ENCODE data around the gene ADGRF1. TPM values are rescaled to one million over a fixed set of nuclear protein-coding genes. Genes with fewer than 3 reads are reported as not detected.

Gene ADGRF1
- not detected for total RNA-seq

DNA sequence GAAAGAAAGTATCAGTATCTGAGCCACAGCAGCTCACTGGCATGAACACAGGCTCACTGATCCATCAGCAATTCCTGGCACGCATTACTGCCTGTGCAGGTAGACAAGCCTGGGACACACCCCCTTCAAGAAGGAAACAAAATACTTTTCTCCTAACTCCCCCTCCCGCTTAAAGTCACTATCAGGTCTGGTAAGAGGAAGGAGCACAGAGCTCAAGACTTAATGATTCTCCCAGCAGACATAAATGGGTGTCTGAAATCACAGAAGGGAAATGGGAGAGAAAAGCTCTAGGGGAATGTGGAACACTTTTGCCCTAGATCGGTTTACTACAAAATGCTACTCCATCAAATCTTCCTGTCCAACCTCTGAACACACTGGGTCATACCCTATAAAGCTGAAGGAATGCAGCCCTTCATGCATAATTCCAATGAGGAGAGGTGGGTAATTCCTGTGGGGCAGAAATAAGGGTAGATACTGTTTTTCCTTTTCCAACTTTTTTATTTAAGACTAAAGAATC lies at the start of gene ADGRF1:
TSS of gene ADGRF1 (minus strand) at position 58 of the 517 bp plus-strand sequence. CDS start 13,271 bp downstream, outside the sequence.

Other genes with a start within 250 kb of the ADGRF1 start
- gene MEP1A, start 248.9 kb downstream of the ADGRF1 start, total RNA-seq, result not detected
- gene ADGRF5, start 120.4 kb downstream of the ADGRF1 start, total RNA-seq, result 11.3 TPM